GM23338 (cell line): Measurements from ENCODE around the gene CHIC2.

Experiments
- CREB1 ChIP-seq: fragments of 250-450 bp; sonication (Bioruptor Pico); IDR thresholded peaks from 2 replicates; pipeline ENCODE4 v1.5.0; 2020; ENCODE audit warnings: low read depth, mild to moderate bottlenecking, moderate library complexity
- EZH2 ChIP-seq: fragments of 200-600 bp; sonication (generic); IDR thresholded peaks from one replicate; pipeline ENCODE4 v1.8.0; 2017; ENCODE audit warnings: antibody characterized with exemption, mild to moderate bottlenecking, low read depth; ENCODE audit not compliant: unreplicated experiment
- EZH2phosphoT487 ChIP-seq: fragments of 200-600 bp; sonication (generic); IDR thresholded peaks from one replicate; pipeline ENCODE4 v1.8.1; 2018; ENCODE audit warnings: antibody characterized with exemption; ENCODE audit not compliant: unreplicated experiment
- JUNB ChIP-seq: IDR thresholded peaks from one replicate; pipeline ENCODE4 v1.6.1; 2016; ENCODE audit warnings: antibody characterized with exemption; ENCODE audit not compliant: unreplicated experiment
- NANOG ChIP-seq: IDR thresholded peaks from 2 replicates; pipeline ENCODE4 v1.6.1; 2016; ENCODE audit warnings: antibody characterized with exemption, borderline replicate concordance
- POLR2AphosphoS5 ChIP-seq: IDR thresholded peaks from 2 replicates; pipeline ENCODE4 v1.6.1; 2016; ENCODE audit warnings: antibody characterized with exemption, low read depth
- REST ChIP-seq: IDR thresholded peaks from one replicate; pipeline ENCODE4 v1.6.1; 2018; ENCODE audit warnings: antibody characterized with exemption; ENCODE audit not compliant: unreplicated experiment
- STAT1 ChIP-seq: IDR thresholded peaks from one replicate; pipeline ENCODE4 v1.6.1; 2016; ENCODE audit warnings: antibody characterized with exemption; ENCODE audit not compliant: unreplicated experiment
- ZNF114 ChIP-seq: fragments of 250-450 bp; sonication (Bioruptor Pico); IDR thresholded peaks from 2 replicates; pipeline ENCODE4 v1.5.0; 2020; ENCODE audit warnings: mild to moderate bottlenecking, moderate library complexity
- ZNF331 ChIP-seq: fragments of 250-450 bp; sonication (Bioruptor Pico); IDR thresholded peaks from 2 replicates; pipeline ENCODE4 v1.5.0; 2020; ENCODE audit warnings: low read depth, mild to moderate bottlenecking, moderate library complexity
- TF ChIP-seq, protein P1 (sequence below), 2 experiments: fragments of 200-600 bp in 1 of 2; sonication (generic) in 1 of 2; conservative IDR thresholded peaks; 2 replicates each; pipeline versions ENCODE4 v1.5.1 to v1.6.1; 2016 to 2017; ENCODE audit warnings: antibody characterized with exemption in 2 of 2, low read depth in 2 of 2, mild to moderate bottlenecking in 2 of 2, moderate library complexity in 1 of 2
- TF ChIP-seq, protein P2 (sequence below): IDR thresholded peaks from 2 replicates; pipeline ENCODE4 v1.6.1; 2016; ENCODE audit warnings: antibody characterized with exemption

DNA sequence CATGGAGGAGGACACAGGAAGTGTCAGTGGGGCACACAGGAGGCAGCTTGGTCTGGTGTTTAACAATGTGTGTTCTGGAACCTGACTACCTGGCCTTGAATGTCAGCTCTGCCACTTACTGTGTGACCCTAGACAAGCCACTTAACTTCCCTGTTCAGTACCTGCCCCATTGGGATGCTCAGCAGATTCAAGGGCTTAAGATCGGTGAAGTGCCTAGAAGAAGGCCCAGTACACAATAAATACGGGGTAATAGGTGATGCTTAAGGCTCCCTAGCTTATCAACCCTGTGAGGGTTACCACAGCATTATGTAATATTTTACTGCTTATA, 1.6 kb upstream of the CHIC2 start:
- TF ChIP-seq, protein P1, sequence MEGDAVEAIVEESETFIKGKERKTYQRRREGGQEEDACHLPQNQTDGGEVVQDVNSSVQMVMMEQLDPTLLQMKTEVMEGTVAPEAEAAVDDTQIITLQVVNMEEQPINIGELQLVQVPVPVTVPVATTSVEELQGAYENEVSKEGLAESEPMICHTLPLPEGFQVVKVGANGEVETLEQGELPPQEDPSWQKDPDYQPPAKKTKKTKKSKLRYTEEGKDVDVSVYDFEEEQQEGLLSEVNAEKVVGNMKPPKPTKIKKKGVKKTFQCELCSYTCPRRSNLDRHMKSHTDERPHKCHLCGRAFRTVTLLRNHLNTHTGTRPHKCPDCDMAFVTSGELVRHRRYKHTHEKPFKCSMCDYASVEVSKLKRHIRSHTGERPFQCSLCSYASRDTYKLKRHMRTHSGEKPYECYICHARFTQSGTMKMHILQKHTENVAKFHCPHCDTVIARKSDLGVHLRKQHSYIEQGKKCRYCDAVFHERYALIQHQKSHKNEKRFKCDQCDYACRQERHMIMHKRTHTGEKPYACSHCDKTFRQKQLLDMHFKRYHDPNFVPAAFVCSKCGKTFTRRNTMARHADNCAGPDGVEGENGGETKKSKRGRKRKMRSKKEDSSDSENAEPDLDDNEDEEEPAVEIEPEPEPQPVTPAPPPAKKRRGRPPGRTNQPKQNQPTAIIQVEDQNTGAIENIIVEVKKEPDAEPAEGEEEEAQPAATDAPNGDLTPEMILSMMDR (conservative IDR thresholded peaks at IDR 0.05; ENCODE audit: low read depth in 2 of 2): no peak
- TF ChIP-seq CREB1 (no peak), EZH2 (no peak), REST (no peak), EZH2phosphoT487 (no peak), POLR2AphosphoS5 (no peak), JUNB (no peak), ZNF114 (CRISPR knock-in tag) (no peak), ZNF331 (CRISPR knock-in tag) (no peak), NANOG (no peak), STAT1 (no peak)
- TF ChIP-seq, protein P2, sequence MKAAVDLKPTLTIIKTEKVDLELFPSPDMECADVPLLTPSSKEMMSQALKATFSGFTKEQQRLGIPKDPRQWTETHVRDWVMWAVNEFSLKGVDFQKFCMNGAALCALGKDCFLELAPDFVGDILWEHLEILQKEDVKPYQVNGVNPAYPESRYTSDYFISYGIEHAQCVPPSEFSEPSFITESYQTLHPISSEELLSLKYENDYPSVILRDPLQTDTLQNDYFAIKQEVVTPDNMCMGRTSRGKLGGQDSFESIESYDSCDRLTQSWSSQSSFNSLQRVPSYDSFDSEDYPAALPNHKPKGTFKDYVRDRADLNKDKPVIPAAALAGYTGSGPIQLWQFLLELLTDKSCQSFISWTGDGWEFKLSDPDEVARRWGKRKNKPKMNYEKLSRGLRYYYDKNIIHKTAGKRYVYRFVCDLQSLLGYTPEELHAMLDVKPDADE: no peak
